ENCODE data around the gene SMIM30.
"Not testable (repeated sequence)": the region's sequence is repeated elsewhere in the genome, so short reads cannot be mapped to it uniquely, and the experiment has no call there.

Gene SMIM30

DNA sequence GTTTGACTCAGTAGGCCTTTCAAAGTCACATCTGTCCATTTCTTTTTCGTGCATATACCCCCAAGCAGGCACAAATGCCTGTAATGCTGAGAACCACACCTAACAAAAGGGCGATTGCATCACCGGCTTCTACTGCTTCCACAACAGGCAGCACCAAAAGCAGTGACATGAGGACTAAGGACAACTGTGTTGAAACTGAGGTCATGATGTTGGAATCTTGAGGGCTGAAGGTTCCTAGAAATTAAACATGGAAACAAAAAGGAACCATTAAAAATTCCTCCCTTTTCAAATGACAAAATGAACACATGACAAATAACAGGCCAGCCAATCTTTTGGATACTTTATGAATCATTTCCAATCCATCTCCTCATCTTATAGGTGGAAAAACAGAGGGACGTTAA is 980 bp downstream of the SMIM30 start:
- H3K4me3 ChIP-seq (ENCODE audit: low read length): peak overlapping the region; percentile 63
- not testable (repeated sequence) for DNase-seq (ENCODE audit: low read depth, low spot score)

DNA sequence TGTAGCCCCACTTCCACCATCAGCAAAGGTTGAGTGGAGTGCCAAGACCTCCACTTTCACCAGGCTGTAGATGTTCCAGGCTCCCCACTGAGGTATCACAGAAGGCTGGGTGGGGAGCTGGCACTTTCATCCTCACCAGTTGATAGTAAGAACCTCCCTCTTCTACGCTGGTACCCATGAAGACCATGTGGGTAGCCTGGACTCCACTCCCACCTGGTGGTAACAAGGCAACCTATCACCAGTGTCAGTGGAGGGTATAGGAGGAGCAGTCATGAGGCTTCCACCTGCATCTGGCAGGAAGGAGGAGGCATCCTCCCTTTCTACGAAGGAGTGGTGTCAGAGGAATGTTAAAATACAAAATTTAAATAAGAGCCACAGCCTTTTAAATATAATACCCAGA is 4.4 kb downstream of the SMIM30 start:
- no peak overlapping the region for H3K4me3 ChIP-seq (ENCODE audit: low read length)
- no peak for DNase-seq (ENCODE audit: low read depth, low spot score)

DNA sequence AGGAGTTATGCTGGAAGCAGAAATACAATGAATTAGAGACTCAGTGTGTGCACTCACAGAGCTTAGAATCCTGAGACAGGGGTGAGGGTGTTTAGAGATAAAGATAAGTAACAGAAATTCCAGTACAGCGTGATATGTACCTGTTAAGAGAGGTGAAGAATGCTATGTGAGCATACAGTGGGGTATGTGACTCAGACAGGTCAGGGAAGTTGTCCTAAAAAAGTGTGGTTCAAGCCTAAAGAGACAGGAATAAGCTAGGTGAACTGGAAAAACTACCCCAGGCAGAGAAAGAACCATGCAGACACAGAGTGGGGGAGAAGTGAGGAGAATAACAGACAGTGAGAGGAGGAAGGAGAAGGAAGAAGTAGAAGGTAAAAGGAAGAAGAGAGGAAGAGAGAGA is 8.6 kb downstream of the SMIM30 start:
- DNase-seq (ENCODE audit: low read depth, low spot score): no peak
- H3K4me3 ChIP-seq (ENCODE audit: low read length): no peak overlapping the region

DNA sequence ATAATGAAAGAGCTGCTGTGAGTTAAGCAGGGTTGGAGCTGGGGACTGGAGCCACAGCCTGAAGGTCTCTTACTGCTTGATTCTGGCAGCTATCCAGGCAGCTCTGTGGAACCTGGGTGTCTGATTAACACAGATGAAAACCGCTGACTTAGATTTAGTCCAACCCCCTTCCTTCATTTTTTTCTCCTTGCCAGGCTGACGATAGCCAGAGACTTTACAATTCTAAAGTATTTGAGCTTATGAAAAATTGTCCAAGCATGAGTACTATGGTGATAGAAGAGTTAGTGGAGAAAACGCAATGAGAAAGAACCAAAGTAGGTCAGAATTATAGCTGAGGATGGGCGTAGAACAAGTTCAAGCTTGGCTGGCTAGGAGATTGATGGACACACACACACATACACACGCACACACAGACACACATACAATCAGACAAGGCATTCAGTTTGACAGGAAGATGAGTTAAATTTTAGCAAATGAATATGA is 18.2 kb downstream of the SMIM30 start:
- no peak overlapping the region for H3K4me3 ChIP-seq (ENCODE audit: low read length)
- DNase-seq (ENCODE audit: low read depth, low spot score): no peak

DNA sequence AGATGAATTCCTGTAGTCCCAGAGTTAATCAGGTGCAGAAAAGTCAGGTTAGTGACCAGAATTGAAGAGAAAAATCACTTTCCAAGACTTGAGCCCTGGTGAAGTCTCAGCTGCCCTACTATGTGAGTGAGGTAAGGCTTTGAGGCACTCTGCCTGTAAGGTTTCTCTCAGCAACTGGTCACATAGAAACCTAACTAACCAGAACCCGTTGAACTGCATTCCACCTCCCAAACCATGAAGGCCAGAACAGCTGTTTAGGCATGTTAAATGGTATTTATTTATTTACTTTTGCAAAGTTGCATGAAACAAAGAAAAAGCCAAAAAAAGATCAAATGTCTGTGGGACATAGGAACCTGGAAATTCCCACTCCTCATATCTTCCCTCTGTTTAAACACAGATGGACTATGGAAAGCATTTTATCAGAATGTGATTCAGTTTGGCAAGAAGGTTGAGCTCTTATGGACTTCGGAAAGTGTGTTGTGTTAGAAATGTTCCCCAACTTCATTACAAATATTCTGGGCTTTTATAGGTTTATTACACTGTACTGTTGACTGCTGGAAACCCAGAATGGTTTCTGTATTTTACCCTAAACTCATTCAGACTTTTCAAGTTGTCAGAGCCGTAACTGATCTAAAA is 19.0 kb downstream of the SMIM30 start:
- no peak for DNase-seq (ENCODE audit: low read depth, low spot score)
- H3K4me3 ChIP-seq (ENCODE audit: low read length): no peak overlapping the region

DNA sequence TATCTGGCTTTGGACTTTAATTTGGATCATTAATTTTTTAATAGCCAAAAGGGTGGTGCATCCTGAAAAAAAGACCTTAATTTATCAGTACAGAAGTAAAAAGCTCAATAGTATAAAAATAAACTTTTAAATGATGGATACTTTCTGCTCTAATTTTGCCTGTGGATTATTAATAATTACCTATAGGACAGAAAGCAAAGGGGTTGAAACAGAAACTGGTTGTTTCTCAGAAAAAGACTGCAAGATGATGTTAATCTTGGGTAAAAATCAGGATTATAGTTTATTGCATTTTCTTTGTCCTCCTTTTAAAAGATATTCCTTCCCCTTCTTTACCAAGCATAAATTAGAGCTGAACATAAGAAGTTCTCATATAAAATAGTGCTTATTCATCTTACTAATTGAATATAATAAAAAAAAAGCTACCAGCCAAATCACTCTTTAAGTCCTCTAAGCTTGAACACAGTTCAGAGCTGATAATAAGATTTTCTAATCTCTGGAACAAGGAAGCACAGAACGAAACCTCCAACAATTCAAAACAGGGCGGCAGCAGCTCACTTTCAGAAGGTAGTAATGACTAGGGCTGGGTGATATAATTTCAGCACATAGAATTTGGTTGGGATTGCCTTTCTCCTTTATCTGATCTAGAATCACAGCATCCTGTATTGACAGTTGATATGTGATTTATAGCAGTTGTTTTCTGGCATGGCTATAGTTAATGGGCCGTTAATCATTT is 23.7 kb downstream of the SMIM30 start:
- H3K4me3 ChIP-seq (ENCODE audit: low read length): no peak overlapping the region
- DNase-seq (ENCODE audit: low read depth, low spot score): no peak

DNA sequence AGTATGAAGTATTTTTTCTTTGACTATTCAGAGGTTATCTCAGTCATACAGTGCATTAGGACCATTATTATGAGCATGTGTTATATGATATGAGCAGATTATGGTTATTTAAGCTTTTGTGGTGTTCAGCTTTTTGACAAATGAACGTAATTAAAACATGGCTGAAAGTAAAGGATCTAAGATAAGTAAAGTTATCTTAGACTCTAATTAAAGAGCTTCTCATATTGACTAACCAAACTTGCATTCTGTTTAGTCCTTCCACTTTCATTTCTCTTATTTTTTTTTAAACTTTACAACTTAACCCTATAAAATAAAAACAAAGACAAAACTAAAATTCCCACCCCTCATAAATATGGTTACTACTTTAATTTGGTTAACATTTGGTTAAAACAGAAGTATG is 24.8 kb downstream of the SMIM30 start:
- no peak overlapping the region for H3K4me3 ChIP-seq (ENCODE audit: low read length)
- no peak for DNase-seq (ENCODE audit: low read depth, low spot score)

DNA sequence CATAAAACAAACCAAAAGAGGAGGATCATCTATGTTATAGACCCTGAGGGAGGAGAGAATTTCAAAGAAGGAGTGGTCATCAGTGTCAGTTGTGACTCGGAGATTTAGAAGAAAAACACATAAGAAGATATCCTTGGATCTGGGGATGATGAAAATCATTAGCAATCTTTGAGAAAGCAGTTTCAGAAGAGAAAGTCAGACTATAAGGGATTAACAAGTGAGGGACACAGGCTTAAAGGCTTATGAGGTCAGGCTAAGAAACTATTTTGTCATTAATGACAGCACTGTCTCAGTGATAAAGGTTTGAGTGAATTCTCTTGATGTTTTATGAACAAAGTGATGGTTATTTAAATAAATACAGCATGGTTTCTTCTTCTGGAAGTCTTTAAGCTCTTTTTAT is 25.6 kb downstream of the SMIM30 start:
- H3K4me3 ChIP-seq (ENCODE audit: low read length): no peak overlapping the region
- DNase-seq (ENCODE audit: low read depth, low spot score): no peak

DNA sequence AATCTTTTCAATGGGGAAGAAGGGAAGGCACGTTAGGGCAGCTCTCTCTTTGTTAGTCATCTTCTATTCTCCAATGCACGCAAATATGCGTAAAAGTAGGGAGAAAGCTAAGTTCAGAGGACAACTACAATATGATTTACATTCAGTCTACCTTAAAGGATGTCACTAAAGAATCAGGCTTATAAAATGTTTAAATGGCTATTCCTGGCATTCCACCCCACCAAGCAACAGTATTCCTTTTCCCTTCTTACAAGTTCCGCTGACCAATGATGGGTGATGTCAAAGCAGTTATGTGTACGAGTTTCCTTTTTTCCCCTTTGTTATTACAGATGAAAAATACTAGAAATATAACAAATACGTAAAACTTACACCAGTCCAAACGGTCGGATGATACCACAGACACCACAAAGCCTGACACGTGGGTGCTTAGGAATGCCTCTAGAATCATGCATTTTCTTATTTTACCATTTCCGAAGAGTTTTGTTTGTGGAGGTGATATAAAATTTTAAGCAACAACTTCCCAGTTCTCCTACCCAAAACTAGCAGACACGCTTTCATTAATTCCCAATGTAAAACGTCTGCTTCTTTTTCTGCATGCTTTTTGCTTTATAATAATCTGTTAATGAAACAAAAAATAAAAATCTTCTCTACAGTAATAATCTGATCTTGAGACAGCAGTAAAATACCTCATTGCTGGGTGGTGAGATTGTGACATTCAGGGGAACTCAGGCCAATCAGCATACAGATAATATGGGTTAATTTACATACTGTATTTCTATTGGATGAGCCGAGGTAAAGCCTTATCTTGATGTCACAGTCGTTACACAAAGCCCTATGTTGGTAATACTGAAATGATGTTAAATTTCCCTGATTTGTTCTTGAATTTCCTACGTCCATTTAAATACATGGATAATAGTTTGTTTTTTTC is 31.0 kb downstream of the SMIM30 start:
- no peak overlapping the region for H3K4me3 ChIP-seq (ENCODE audit: low read length)
- peak; percentile 37 for DNase-seq (ENCODE audit: low read depth, low spot score)

DNA sequence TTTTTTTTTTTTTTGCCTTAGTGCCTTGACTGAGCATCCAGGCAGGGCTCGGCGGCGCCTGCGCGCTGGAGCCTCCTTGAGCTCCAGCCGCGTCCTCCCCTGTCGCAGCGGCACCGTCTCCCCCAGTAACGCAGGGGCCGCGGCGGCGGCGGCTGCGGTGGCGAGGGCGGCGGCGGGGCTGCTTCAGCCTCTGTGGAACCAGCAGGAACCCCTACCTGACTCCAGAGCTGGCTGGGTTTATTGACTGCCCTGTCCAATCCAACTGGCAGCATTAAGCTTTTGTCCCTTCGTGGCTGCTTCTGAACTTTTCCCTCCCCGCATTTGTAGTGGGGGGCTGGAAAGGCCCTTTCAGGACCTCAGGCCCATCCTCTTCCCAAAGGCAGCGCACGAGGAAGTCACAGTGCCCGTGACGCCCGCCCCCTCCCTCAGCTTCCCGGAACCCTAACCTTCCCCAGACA is 31.9 kb downstream of the SMIM30 start, which contains the start of gene GPR85:
GPR85 (minus strand) TSS at position 397 of the 458 bp plus-strand sequence. CDS start 2,106 bp downstream, outside the sequence.
- peak; percentile 6 for DNase-seq (ENCODE audit: low read depth, low spot score)

DNA sequence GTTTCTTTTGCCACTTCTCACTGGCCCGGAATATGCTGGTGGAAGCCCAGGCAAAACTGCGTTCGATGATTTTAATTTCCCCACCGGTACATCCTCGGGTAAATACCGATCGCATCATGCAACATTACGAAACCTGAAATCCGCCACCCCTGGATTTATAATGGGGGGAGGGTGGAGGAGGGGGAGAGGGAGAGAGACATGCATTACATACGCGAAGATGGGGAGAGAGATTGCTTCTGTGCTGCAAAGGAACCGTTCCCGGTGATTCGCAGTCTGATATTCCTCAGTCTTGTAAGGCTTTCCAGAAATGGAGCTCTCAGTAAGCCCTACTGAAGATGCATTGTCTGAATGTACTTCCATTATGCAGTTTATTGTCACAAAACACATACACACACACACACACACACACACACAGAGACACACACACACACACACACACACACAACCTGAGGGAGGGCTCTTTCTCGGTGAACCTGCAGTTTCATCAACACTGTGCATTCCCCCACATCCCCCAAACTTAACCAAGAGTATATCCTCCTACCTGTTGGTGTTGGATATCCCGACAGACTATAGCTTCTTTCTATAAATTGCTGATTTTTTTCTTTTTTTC is 32.5 kb downstream of the SMIM30 start:
- H3K4me3 ChIP-seq (ENCODE audit: low read length): no peak overlapping the region
- DNase-seq (ENCODE audit: low read depth, low spot score): no peak

More for the DNA sequence above, 31.9 kb downstream of the SMIM30 start, which contains the start of gene GPR85:
- H3K4me3 ChIP-seq (ENCODE audit: low read length): peak within 1 kb of the TSS; percentile 26

DNA sequence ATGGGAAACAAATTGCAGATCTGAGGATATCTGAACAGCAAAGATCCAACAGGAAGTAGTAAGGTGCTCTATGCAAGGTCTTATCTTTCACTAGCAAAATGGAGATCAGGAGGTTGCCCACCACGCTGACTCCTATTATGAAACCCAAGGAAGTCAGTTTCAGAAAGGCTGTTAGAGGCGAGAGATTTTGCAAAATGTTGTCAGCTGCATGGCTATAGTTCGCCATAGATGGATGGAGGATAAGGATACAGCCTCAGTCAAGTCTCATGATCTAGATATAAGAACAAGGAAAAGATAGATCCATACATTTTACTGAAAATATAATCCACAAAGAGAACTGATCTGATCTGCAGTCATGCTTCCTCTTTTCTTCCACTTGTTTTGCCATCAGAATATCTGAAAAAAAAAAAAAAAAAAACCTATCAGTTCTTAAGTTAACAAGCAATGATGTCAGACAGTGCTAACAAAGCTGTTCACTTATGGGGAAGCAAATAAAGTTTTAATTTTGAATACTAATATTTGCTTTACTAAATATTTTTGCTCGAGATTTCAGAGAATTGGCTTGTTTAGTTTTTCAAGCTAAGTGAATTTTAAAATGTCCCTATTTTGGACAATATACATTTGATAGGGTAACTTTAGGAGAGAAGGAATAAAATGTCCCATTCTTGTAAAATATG is 33.7 kb downstream of the SMIM30 start:
- H3K4me3 ChIP-seq (ENCODE audit: low read length): no peak overlapping the region
- no peak for DNase-seq (ENCODE audit: low read depth, low spot score)

DNA sequence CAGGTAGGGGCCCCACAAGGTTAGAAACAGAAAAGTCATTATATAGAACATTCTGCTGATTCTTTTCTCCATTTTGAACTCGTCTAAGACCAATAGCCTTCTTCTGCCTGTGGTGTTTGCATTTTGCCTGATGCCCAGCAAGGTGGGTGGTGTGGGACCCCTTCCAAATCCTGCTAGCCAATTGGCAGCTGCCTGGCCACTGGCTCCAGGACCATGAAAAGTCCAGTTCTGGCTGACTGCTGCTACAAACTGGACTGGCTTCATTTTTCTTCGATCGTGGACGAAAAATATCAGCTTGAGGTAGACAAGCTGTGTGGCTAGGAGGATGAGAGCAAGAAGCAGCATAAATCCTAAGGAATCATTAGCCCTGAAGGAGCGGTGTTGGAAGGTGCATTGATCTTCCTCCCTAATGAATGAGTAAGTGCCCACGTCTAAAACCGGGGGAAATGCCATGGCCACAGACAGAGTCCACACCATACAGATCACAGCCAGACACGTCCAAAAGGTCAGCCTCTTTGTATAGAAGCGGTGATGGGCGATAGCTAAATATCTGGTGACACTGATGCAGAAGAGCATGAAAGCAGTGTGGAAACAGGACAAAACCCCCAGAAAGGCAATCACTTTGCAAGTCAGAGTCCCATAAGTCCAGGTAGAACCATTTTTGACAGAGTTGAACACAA is 34.4 kb downstream of the SMIM30 start:
- no peak for DNase-seq (ENCODE audit: low read depth, low spot score)
- no peak overlapping the region for H3K4me3 ChIP-seq (ENCODE audit: low read length)

DNA sequence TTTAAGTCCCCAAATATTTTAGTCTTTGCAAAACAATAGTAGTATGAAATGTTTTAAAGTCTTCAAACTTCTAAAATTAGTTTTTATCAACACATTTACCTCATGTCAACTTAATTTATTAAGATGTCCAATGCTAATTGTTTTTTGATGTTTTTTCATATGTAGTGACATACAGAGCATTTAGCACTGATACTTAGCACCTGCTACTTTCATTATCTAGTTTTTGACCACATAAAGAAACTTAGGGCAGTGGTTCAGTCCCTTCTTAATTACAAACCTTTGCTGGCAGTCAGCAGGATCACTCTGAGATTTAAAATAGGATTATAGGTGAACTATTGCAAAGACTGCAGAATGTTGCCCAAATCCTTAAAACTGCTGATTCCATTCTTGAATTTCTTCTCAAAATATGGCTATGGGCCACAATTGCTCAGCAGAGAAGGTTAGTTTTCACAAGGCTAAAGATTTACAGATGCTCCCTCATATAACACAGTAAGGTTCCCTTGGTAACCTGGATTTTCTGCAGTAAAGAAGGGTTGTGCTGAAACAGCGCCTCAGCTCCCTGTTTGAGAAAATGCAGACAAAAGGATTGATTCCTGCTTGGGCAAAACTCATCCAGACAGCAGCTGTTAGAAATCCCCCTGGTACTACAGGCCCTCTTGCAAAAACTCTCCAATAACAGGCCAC is 35.1 kb downstream of the SMIM30 start:
- no peak overlapping the region for H3K4me3 ChIP-seq (ENCODE audit: low read length)
- DNase-seq (ENCODE audit: low read depth, low spot score): no peak

DNA sequence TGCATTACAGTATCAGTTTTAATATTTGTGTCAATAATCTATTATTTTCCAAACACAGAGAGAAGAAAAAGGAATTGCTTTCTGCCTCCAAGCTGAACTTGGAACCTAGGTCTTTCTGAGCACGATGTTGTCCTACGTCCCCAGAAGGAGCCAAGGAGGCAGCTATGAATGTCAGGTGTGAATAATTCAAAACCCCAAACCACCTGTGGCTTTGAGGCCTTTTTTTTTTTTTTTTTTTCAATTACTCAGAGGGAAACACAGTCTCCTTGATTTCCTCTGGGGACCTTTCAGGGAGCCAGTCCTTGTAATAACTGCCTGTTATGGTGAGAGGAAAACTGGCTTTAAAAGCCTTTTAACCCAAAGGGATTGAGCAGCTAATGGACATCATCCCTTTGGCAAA is 40.0 kb downstream of the SMIM30 start:
- H3K4me3 ChIP-seq (ENCODE audit: low read length): no peak overlapping the region
- DNase-seq (ENCODE audit: low read depth, low spot score): no peak

DNA sequence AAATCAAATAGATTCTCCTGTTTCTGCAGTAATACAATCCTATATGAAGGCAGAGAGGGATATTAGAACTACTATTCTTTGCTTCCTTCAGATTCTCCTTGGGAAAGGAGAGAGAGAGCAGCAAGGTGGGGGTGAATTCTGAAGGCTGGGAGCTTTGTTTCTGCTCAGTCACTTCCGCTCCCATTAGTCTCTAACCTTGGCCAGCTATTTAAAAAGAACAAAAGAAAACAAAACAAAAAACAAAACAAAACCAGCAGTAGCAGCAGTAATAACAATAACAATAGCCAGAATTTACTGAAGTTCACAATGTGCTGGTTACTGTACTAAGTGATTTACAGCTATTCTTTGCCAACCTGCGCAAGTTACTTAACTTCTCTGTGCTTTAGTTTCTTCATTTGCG is 41.7 kb downstream of the SMIM30 start:
- DNase-seq (ENCODE audit: low read depth, low spot score): no peak
- H3K4me3 ChIP-seq (ENCODE audit: low read length): no peak overlapping the region

DNA sequence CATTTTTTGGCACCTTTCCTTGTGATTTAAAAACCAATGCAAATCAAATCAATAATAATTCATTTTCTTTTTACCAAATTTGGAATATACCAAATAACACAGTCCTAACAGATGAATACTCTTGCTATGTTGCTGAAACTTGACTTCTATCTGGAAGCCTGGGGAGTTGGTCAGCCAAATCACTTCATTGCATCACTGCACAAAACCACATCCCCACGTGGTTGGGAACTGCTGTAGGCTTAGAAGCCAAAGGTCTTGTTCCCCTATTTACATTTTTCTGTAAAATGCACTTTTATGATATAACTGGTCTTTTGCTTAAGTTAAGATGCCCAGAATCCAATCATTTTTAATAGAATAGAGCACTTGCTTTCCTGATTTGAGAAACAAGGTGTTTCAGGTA is 46.9 kb downstream of the SMIM30 start:
- H3K4me3 ChIP-seq (ENCODE audit: low read length): no peak overlapping the region
- no peak for DNase-seq (ENCODE audit: low read depth, low spot score)
